Measurements from ENCODE around the gene RANBP3L. TPM values are rescaled to one million over a fixed set of nuclear protein-coding genes. Genes with fewer than 3 reads are reported as not detected.
"Not testable (repeated sequence)": the region's sequence is repeated elsewhere in the genome, so short reads cannot be mapped to it uniquely, and the experiment has no call there.

The RANBP3L gene
- total RNA-seq, 1 donor from 2014 or later = 7.1 TPM

GRCh38 chr5:36298552-36298951 lies 3.1 kb downstream of the RANBP3L start:
- Histone ChIP-seq H3K27ac (no peak overlapping the region), H3K9me3 (no peaks in the 10 kb centered on the region), H3K4me1 (peaks cover 6% of the 10 kb centered on the region), H3K4me3 (no peak overlapping the region), H3K27me3 (no peaks in the 10 kb centered on the region), H3K36me3 (no peaks in the 10 kb centered on the region)
- intact Hi-C loops (cut with DNase I) = no loop called here
- DNase-seq (no peak), ATAC-seq (peak; percentile 73)
- TF ChIP-seq CTCF (IDR thresholded peaks at IDR 0.05) = no peak

DNA sequence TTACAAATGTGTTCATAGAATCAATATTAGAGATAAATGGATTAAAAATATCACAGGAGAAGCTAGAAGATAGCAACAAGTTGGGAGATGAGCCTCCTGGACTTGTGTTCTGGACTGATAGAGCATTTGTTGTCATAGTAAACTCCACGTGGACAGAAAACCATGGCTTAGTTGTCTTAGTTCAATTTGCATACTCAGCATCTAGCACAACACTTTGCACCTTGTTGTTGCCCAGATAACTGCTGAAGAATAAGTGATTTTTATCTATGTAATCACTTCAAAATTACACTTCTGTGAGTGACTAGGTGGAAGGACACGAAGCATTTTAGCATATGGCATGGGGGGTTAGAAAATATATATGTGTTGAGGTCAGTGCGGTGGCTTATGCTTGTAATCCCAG lies 4.0 kb downstream of the RANBP3L start:
- Histone ChIP-seq H3K4me1 (peaks cover 2% of the 10 kb centered on the region), H3K27me3 (no peaks in the 10 kb centered on the region), H3K27ac (no peak overlapping the region), H3K36me3 (no peaks in the 10 kb centered on the region), H3K9me3 (no peaks in the 10 kb centered on the region), H3K4me3 (no peak overlapping the region)
- ATAC-seq (no peak), DNase-seq (no peak)
- intact Hi-C loops (cut with DNase I) = no loop called here
- TF ChIP-seq CTCF (IDR thresholded peaks at IDR 0.05) = no peak

- ATAC-seq (no peak), DNase-seq (no peak)
- no peaks in the 10 kb centered on the region for H3K36me3 ChIP-seq
- no peaks in the 10 kb centered on the region for H3K4me1 ChIP-seq
- H3K4me3 ChIP-seq = no peak overlapping the region
- no peak overlapping the region for H3K27ac ChIP-seq
- no peaks in the 10 kb centered on the region for H3K9me3 ChIP-seq
- intact Hi-C loops (cut with DNase I) = no loop called here
- no peaks in the 10 kb centered on the region for H3K27me3 ChIP-seq
- no peak for TF ChIP-seq CTCF (IDR thresholded peaks at IDR 0.05)
Observed at GRCh38 chr5:36285837-36286615, 15.7 kb downstream of the RANBP3L start.

GRCh38 chr5:36283775-36284174 lies 17.9 kb downstream of the RANBP3L start:
- H3K4me3 ChIP-seq; ATAC-seq; DNase-seq; H3K27me3 ChIP-seq; H3K9me3 ChIP-seq; H3K36me3 ChIP-seq; H3K4me1 ChIP-seq; H3K27ac ChIP-seq; intact Hi-C loops (cut with DNase I): not testable (repeated sequence)

DNA sequence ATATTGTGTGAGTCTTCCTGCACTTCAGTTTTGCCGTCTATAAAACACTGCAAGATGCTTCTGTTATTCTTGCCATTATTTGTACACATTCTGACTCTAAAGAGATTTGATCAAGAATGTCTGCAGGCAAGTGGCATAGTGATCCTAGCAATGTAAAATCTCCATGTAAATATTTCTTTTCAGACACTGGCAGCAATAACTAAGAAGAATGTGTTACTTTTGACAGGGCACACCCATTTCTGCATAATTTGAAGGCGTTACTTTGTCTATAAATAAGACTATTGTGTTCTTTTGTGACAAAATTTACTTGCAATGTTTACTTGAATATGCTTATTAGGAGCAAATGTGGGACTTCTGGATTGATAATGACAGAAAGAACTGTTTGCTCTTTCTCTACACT lies 20.1 kb downstream of the RANBP3L start:
- no peak for DNase-seq
- no peaks in the 10 kb centered on the region for H3K36me3 ChIP-seq
- ATAC-seq = no peak
- no peak overlapping the region for H3K4me3 ChIP-seq
- TF ChIP-seq CTCF (IDR thresholded peaks at IDR 0.05) = no peak
- intact Hi-C loops (cut with DNase I) = no loop called here
- no peak overlapping the region for H3K27ac ChIP-seq
- H3K27me3 ChIP-seq = no peaks in the 10 kb centered on the region
- H3K4me1 ChIP-seq = no peaks in the 10 kb centered on the region
- no peaks in the 10 kb centered on the region for H3K9me3 ChIP-seq

DNA sequence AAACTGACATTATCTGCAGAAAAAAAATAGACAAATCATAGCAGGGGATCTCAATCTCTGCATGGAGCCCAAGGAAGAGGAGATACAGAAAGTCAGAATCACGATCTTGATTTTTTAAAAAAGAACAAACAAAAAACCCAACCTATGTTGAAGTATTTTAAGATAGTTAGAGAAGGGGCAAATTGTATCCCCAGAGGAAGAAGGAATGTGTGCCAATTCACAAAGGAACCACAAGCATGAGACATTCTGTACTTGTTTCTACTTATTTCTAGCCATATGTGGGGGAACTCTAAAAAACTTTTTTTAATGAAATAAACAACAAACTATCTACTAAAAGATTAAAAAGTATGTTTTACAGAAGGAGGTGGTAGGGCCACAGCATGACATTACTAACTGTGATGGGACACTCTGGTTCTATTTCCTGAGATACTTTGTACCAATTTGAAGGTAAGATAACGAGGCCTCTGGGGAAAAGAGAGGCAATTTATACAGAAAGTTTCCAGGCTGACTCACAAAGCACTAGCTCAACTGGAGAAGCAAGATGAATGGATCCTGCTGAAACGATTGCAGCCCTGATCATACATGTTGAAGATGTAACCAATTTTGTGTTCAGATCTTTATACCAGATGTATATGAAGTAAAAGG lies 22.5 kb downstream of the RANBP3L start:
- H3K4me1 ChIP-seq = peaks cover 2% of the 10 kb centered on the region
- peak overlapping the region; percentile 27 for H3K27ac ChIP-seq
- no peaks in the 10 kb centered on the region for H3K36me3 ChIP-seq
- H3K27me3 ChIP-seq = no peaks in the 10 kb centered on the region
- ATAC-seq (no peak), DNase-seq (no peak)
- intact Hi-C loops (cut with DNase I) = no loop called here
- no peak for TF ChIP-seq CTCF (IDR thresholded peaks at IDR 0.05)
- H3K4me3 ChIP-seq = no peak overlapping the region
- no peaks in the 10 kb centered on the region for H3K9me3 ChIP-seq
